Skeletal muscle tissue (tissue), 4 donors: Measurements from ENCODE around the gene CREG2. TPM values are rescaled to one million over a fixed set of nuclear protein-coding genes. Genes with fewer than 3 reads are reported as not detected.

ENCODE experiments used
- H3K27ac ChIP-seq: one replicate; pipeline ENCODE4 v1.7.0; 2013; ENCODE audit warnings: mild to moderate bottlenecking, low read depth, low read length, inconsistent platforms
- H3K27me3 ChIP-seq, 3 donors: one replicate each; pipeline ENCODE4 v1.7.0; 2013; ENCODE audit warnings: low read length in 3 of 3; ENCODE audit not compliant: control insufficient read depth in 3 of 3, insufficient read depth in 3 of 3
- H3K36me3 ChIP-seq, 3 donors: one replicate each; pipeline ENCODE4 v1.7.0; 2013; ENCODE audit warnings: low read length in 3 of 3; ENCODE audit not compliant: control insufficient read depth in 3 of 3, insufficient read depth in 3 of 3
- H3K4me1 ChIP-seq, 3 donors: one replicate each; pipeline ENCODE4 v1.7.0; 2013; ENCODE audit warnings: low read length in 3 of 3, mild to moderate bottlenecking in 3 of 3; ENCODE audit not compliant: control insufficient read depth in 3 of 3, insufficient read depth in 3 of 3
- H3K4me3 ChIP-seq, 3 donors: one replicate each; pipeline ENCODE4 v1.7.0; 2013; ENCODE audit warnings: low read length in 3 of 3
- H3K9ac ChIP-seq, 3 donors: one replicate each; pipeline ENCODE4 v1.7.0; 2013; ENCODE audit warnings: low read length in 3 of 3, mild to moderate bottlenecking in 3 of 3, moderate library complexity in 2 of 3, low read depth in 1 of 3
- H3K9me3 ChIP-seq, 3 donors: one replicate each; pipeline ENCODE4 v1.7.0; 2013; ENCODE audit warnings: low read length in 3 of 3; ENCODE audit not compliant: control insufficient read depth in 3 of 3
- total RNA-seq: library from RNA; depleted of rRNA; stranded (reverse); fragments of >200 nt; gene quantifications from one replicate; pipeline ENCODE4 v1.2.3, GENCODE V29; 2014
- donor health status: Osteomylitis.

Gene CREG2
- total RNA-seq, 1 donor from 2014 or later = 1.6 TPM

- no peak overlapping the region for H3K4me3 ChIP-seq
- H3K9me3 ChIP-seq = no peaks in the 10 kb centered on the region
- H3K36me3 ChIP-seq = no peaks in the 10 kb centered on the region
- H3K27ac ChIP-seq = no peak overlapping the region
- no peak overlapping the region for H3K9ac ChIP-seq
- peaks cover 5 to 9% (median 7%) of the 10 kb centered on the region in 3 donors for H3K4me1 ChIP-seq
- H3K27me3 ChIP-seq = no peaks in the 10 kb centered on the region
Measured at GRCh38 chr2:101427240-101427639, 39.9 kb upstream of the CREG2 start.

- H3K36me3 ChIP-seq = no peaks in the 10 kb centered on the region
- no peaks in the 10 kb centered on the region for H3K9me3 ChIP-seq
Measured at GRCh38 chr2:101426822-101427221, 39.5 kb upstream of the CREG2 start.

GRCh38 chr2:101420623-101421022, 33.3 kb upstream of the CREG2 start:
- H3K9me3 ChIP-seq = no peaks in the 10 kb centered on the region
- peaks cover 0 to 4% (median 2%) of the 10 kb centered on the region in 3 donors for H3K4me1 ChIP-seq
- H3K27ac ChIP-seq = no peak overlapping the region
- no peak overlapping the region for H3K4me3 ChIP-seq
- no peaks in the 10 kb centered on the region for H3K36me3 ChIP-seq
- no peak overlapping the region for H3K9ac ChIP-seq
- H3K27me3 ChIP-seq = no peaks in the 10 kb centered on the region

More at GRCh38 chr2:101426822-101427221, 39.5 kb upstream of the CREG2 start:
- no peak overlapping the region for H3K27ac ChIP-seq
- no peaks in the 10 kb centered on the region for H3K27me3 ChIP-seq
- peaks cover 5 to 9% (median 7%) of the 10 kb centered on the region in 3 donors for H3K4me1 ChIP-seq
- no peak overlapping the region for H3K4me3 ChIP-seq
- no peak overlapping the region for H3K9ac ChIP-seq

- no peak overlapping the region for H3K9ac ChIP-seq
- H3K36me3 ChIP-seq = no peaks in the 10 kb centered on the region
- no peak overlapping the region for H3K27ac ChIP-seq
- H3K4me1 ChIP-seq = peaks cover 0 to 4% (median 2%) of the 10 kb centered on the region in 3 donors
- H3K27me3 ChIP-seq = no peaks in the 10 kb centered on the region
- H3K4me3 ChIP-seq = no peak overlapping the region
- no peaks in the 10 kb centered on the region for H3K9me3 ChIP-seq
Measured at GRCh38 chr2:101419096-101419663, 31.9 kb upstream of the CREG2 start.

- no peak overlapping the region for H3K27ac ChIP-seq
- no peak overlapping the region for H3K9ac ChIP-seq
- H3K9me3 ChIP-seq = no peaks in the 10 kb centered on the region
- H3K4me3 ChIP-seq = no peak overlapping the region
- H3K36me3 ChIP-seq = no peaks in the 10 kb centered on the region
- peaks cover 0 to 2% (median 0%) of the 10 kb centered on the region in 3 donors for H3K27me3 ChIP-seq
- H3K4me1 ChIP-seq = peaks cover 0 to 4% (median 2%) of the 10 kb centered on the region in 3 donors
Measured at GRCh38 chr2:101418460-101419095, 31.3 kb upstream of the CREG2 start.

- Histone ChIP-seq H3K36me3 (no peaks in the 10 kb centered on the region), H3K27ac (no peak overlapping the region), H3K4me3 (no peak overlapping the region), H3K27me3 (peaks cover 0 to 5% (median 4%) of the 10 kb centered on the region in 3 donors), H3K9ac (no peak overlapping the region), H3K9me3 (no peaks in the 10 kb centered on the region), H3K4me1 (peaks cover 0 to 4% (median 2%) of the 10 kb centered on the region in 3 donors)
Measured at GRCh38 chr2:101416609-101417008, 29.3 kb upstream of the CREG2 start.

GRCh38 chr2:101415884-101416283, 28.6 kb upstream of the CREG2 start:
- H3K4me1 ChIP-seq = peaks cover 0 to 4% (median 2%) of the 10 kb centered on the region in 3 donors
- no peak overlapping the region for H3K27ac ChIP-seq
- H3K36me3 ChIP-seq = no peaks in the 10 kb centered on the region
- no peak overlapping the region for H3K9ac ChIP-seq
- H3K9me3 ChIP-seq = no peaks in the 10 kb centered on the region
- no peak overlapping the region for H3K4me3 ChIP-seq
- H3K27me3 ChIP-seq = peaks cover 3 to 5% (median 4%) of the 10 kb centered on the region in 3 donors

- Histone ChIP-seq H3K36me3 (no peaks in the 10 kb centered on the region), H3K4me1 (peaks cover 0 to 4% (median 2%) of the 10 kb centered on the region in 3 donors), H3K27me3 (peaks cover 4 to 5% (median 4%) of the 10 kb centered on the region in 3 donors), H3K27ac (no peak overlapping the region), H3K9ac (no peak overlapping the region), H3K9me3 (no peaks in the 10 kb centered on the region), H3K4me3 (no peak overlapping the region)
Measured at GRCh38 chr2:101415220-101415619, 27.9 kb upstream of the CREG2 start.

GRCh38 chr2:101412092-101412694, 24.9 kb upstream of the CREG2 start:
- H3K4me3 ChIP-seq = no peak overlapping the region
- H3K9me3 ChIP-seq = no peaks in the 10 kb centered on the region
- no peaks in the 10 kb centered on the region for H3K4me1 ChIP-seq
- no peaks in the 10 kb centered on the region for H3K36me3 ChIP-seq
- H3K9ac ChIP-seq = no peak overlapping the region
- H3K27me3 ChIP-seq = peaks cover 4 to 6% (median 5%) of the 10 kb centered on the region in 3 donors
- no peak overlapping the region for H3K27ac ChIP-seq

GRCh38 chr2:101410746-101411145, 23.4 kb upstream of the CREG2 start:
- Histone ChIP-seq H3K27ac (no peak overlapping the region), H3K4me3 (no peak overlapping the region), H3K9ac (no peak overlapping the region), H3K4me1 (no peaks in the 10 kb centered on the region), H3K27me3 (peaks cover 4 to 6% (median 5%) of the 10 kb centered on the region in 3 donors), H3K9me3 (no peaks in the 10 kb centered on the region), H3K36me3 (no peaks in the 10 kb centered on the region)
